ENCODE data around the gene SAFB2. TPM values are rescaled to one million over a fixed set of nuclear protein-coding genes. Genes with fewer than 3 reads are reported as not detected.

The SAFB2 gene
- 10 to 100 TPM; 47.7 to 54.7 TPM for total RNA-seq
- long read RNA-seq, partial matches to known transcripts: 30 of 39 reads
- long read RNA-seq, other reads (novel, unspliced or antisense): 9 of 39 reads

- ATAC-seq: peak; percentile 96 to 97
- intact Hi-C loops (cut with DNase I): no loop called here
- peak; percentile 100 for DNase-seq
Measured at GRCh38 chr19:5622465-5623396, at the start of gene SAFB2, which contains the start of gene SAFB. SAFB2 (minus strand) TSS chr19:5622776; CDS start chr19:5622715, 61 bp downstream. SAFB (plus strand) TSS chr19:5623083; CDS start chr19:5623206, 123 bp downstream.

GRCh38 chr19:5671600-5671999 is 49.0 kb upstream of the SAFB2 start:
- ATAC-seq (no peak), DNase-seq (no peak)
- intact Hi-C loops (cut with DNase I): no loop called here

GRCh38 chr19:5669212-5669611 is 46.6 kb upstream of the SAFB2 start:
- ATAC-seq (no peak), DNase-seq (peak; percentile 22)
- intact Hi-C loops (cut with DNase I): no loop called here

- ATAC-seq: no peak
- peak; percentile 16 for DNase-seq
- intact Hi-C loops (cut with DNase I): no loop called here
Measured at GRCh38 chr19:5667751-5668271, 45.2 kb upstream of the SAFB2 start.

GRCh38 chr19:5666921-5667610 is 44.5 kb upstream of the SAFB2 start:
- ATAC-seq: no peak
- DNase-seq: no peak
- intact Hi-C loops (cut with DNase I): no loop called here

- DNase-seq (no peak), ATAC-seq (no peak)
- intact Hi-C loops (cut with DNase I): no loop called here
Measured at GRCh38 chr19:5665781-5666513, 43.4 kb upstream of the SAFB2 start.

GRCh38 chr19:5664515-5664914 is 41.9 kb upstream of the SAFB2 start:
- no peak for ATAC-seq
- intact Hi-C loops (cut with DNase I): no loop called here
- no peak for DNase-seq

GRCh38 chr19:5663904-5664303 is 41.3 kb upstream of the SAFB2 start:
- intact Hi-C loops (cut with DNase I): no loop called here
- ATAC-seq: no peak
- DNase-seq: no peak

- no peak for DNase-seq
- ATAC-seq: no peak
- intact Hi-C loops (cut with DNase I): no loop called here
Measured at GRCh38 chr19:5661483-5661882, 38.9 kb upstream of the SAFB2 start.

GRCh38 chr19:5655412-5655811 is 32.8 kb upstream of the SAFB2 start:
- intact Hi-C loops (cut with DNase I): no loop called here
- ATAC-seq: no peak
- no peak for DNase-seq

GRCh38 chr19:5654931-5655330 is 32.4 kb upstream of the SAFB2 start:
- intact Hi-C loops (cut with DNase I): no loop called here
- ATAC-seq: no peak
- DNase-seq: no peak

GRCh38 chr19:5652261-5652660 is 29.7 kb upstream of the SAFB2 start:
- intact Hi-C loops (cut with DNase I): no loop called here
- no peak for DNase-seq
- ATAC-seq: no peak

GRCh38 chr19:5651361-5651760 is 28.8 kb upstream of the SAFB2 start:
- no peak for ATAC-seq
- no peak for DNase-seq
- intact Hi-C loops (cut with DNase I): no loop called here

GRCh38 chr19:5648464-5648863 is 25.9 kb upstream of the SAFB2 start:
- ATAC-seq (no peak), DNase-seq (no peak)
- intact Hi-C loops (cut with DNase I): no loop called here

- ATAC-seq: no peak
- DNase-seq: no peak
- intact Hi-C loops (cut with DNase I): no loop called here
Measured at GRCh38 chr19:5646703-5647102, 24.1 kb upstream of the SAFB2 start.

GRCh38 chr19:5645409-5645808 is 22.8 kb upstream of the SAFB2 start:
- intact Hi-C loops (cut with DNase I): no loop called here
- ATAC-seq (no peak), DNase-seq (no peak)

GRCh38 chr19:5644037-5644436 is 21.5 kb upstream of the SAFB2 start:
- intact Hi-C loops (cut with DNase I): no loop called here
- DNase-seq (no peak), ATAC-seq (no peak)

GRCh38 chr19:5643060-5643459 is 20.5 kb upstream of the SAFB2 start:
- intact Hi-C loops (cut with DNase I): no loop called here
- no peak for ATAC-seq
- DNase-seq: no peak

GRCh38 chr19:5642204-5642603 is 19.6 kb upstream of the SAFB2 start:
- intact Hi-C loops (cut with DNase I): no loop called here
- ATAC-seq: peak in 1 of 2 donors; percentile 31
- DNase-seq: no peak

Data from left cardiac atrium (tissue), 4 donors.